Duodenal mucosa (tissue), 2 donors: ENCODE results near the gene TAS2R5.
"Not testable (repeated sequence)": the region's sequence is repeated elsewhere in the genome, so short reads cannot be mapped to it uniquely, and the experiment has no call there.

ENCODE experiments used
- H3K27ac ChIP-seq: one replicate; pipeline ENCODE4 v1.7.0; 2013; ENCODE audit warnings: low read depth, low read length
- H3K27me3 ChIP-seq, 2 donors: one replicate each; pipeline ENCODE4 v1.7.0; 2013; ENCODE audit warnings: low read length in 2 of 2, control low read depth in 1 of 2; ENCODE audit not compliant: insufficient read depth in 2 of 2, control insufficient read depth in 1 of 2
- H3K36me3 ChIP-seq, 2 donors: one replicate each; pipeline ENCODE4 v1.7.0; 2013; ENCODE audit warnings: low read length in 2 of 2, control low read depth in 1 of 2; ENCODE audit not compliant: insufficient read depth in 2 of 2, control insufficient read depth in 1 of 2
- H3K4me1 ChIP-seq, 2 donors: one replicate each; pipeline ENCODE4 v1.7.0; 2013; ENCODE audit warnings: low read length in 2 of 2, control low read depth in 1 of 2; ENCODE audit not compliant: insufficient read depth in 2 of 2, control insufficient read depth in 1 of 2
- H3K4me3 ChIP-seq, 2 donors: one replicate each; pipeline ENCODE4 v1.7.0; 2013; ENCODE audit warnings: low read length in 2 of 2, low read depth in 1 of 2
- H3K9ac ChIP-seq, 2 donors: one replicate each; pipeline ENCODE4 v1.7.0; 2013; ENCODE audit warnings: low read length in 2 of 2, low read depth in 1 of 2
- H3K9me3 ChIP-seq, 2 donors: one replicate each; pipeline ENCODE4 v1.7.0; 2013; ENCODE audit warnings: low read length in 2 of 2, control low read depth in 1 of 2; ENCODE audit not compliant: control insufficient read depth in 1 of 2

Gene TAS2R5

GRCh38 chr7:141789917-141790316, at the start of gene TAS2R5:
Gene TAS2R5 (plus strand): TSS chr7:141790217. CDS start chr7:141790362, 145 bp downstream.
- Histone ChIP-seq H3K9me3 (no peaks in the 10 kb centered on the region), H3K36me3 (peaks cover 3 to 4% of the 10 kb centered on the region in 2 donors), H3K27ac (no peak within 1 kb of the TSS), H3K4me1 (no peaks in the 10 kb centered on the region), H3K4me3 (no peak within 1 kb of the TSS), H3K27me3 (no peaks in the 10 kb centered on the region), H3K9ac (no peak within 1 kb of the TSS)

GRCh38 chr7:141742229-141742628, 47.8 kb upstream of the TAS2R5 start:
- no peaks in the 10 kb centered on the region for H3K9me3 ChIP-seq
- H3K9ac ChIP-seq, result no peak overlapping the region
- peaks cover 16 to 18% of the 10 kb centered on the region in 2 donors for H3K4me1 ChIP-seq
- H3K27ac ChIP-seq, result no peak overlapping the region
- H3K36me3 ChIP-seq, result peaks cover 29 to 61% of the 10 kb centered on the region in 2 donors
- no peaks in the 10 kb centered on the region for H3K27me3 ChIP-seq
- H3K4me3 ChIP-seq, result no peak overlapping the region

- H3K36me3 ChIP-seq, result peaks cover 37 to 70% of the 10 kb centered on the region in 2 donors
Observed at GRCh38 chr7:141744131-141744530, 45.9 kb upstream of the TAS2R5 start.

GRCh38 chr7:141748396-141748795, 41.6 kb upstream of the TAS2R5 start:
- Histone ChIP-seq H3K4me3 (no peak overlapping the region), H3K9me3 (peaks cover 25 to 29% of the 10 kb centered on the region in 2 donors), H3K4me1 (no peaks in the 10 kb centered on the region), H3K27ac (no peak overlapping the region), H3K9ac (no peak overlapping the region), H3K27me3 (no peaks in the 10 kb centered on the region), H3K36me3 (peaks cover 54 to 83% of the 10 kb centered on the region in 2 donors)

More at GRCh38 chr7:141744131-141744530, 45.9 kb upstream of the TAS2R5 start:
- H3K27me3 ChIP-seq, result no peaks in the 10 kb centered on the region
- H3K9me3 ChIP-seq, result no peaks in the 10 kb centered on the region
- peaks cover 10% of the 10 kb centered on the region in 2 donors for H3K4me1 ChIP-seq
- no peak overlapping the region for H3K4me3 ChIP-seq
- no peak overlapping the region for H3K9ac ChIP-seq
- H3K27ac ChIP-seq, result no peak overlapping the region

- peaks cover 25 to 29% of the 10 kb centered on the region in 2 donors for H3K9me3 ChIP-seq
- H3K9ac ChIP-seq, H3K4me1 ChIP-seq, H3K27ac ChIP-seq, H3K27me3 ChIP-seq, H3K4me3 ChIP-seq: not testable (repeated sequence)
- peaks cover 39 to 73% of the 10 kb centered on the region in 2 donors for H3K36me3 ChIP-seq
Observed at GRCh38 chr7:141751904-141752303, 38.1 kb upstream of the TAS2R5 start.

- Histone ChIP-seq H3K9me3 (peaks cover 25 to 29% of the 10 kb centered on the region in 2 donors), H3K27ac (no peak overlapping the region), H3K36me3 (peaks cover 39 to 80% of the 10 kb centered on the region in 2 donors), H3K4me1 (no peaks in the 10 kb centered on the region), H3K9ac (no peak overlapping the region), H3K4me3 (no peak overlapping the region), H3K27me3 (no peaks in the 10 kb centered on the region)
Observed at GRCh38 chr7:141752634-141753033, 37.4 kb upstream of the TAS2R5 start.

GRCh38 chr7:141754939-141755338, 35.1 kb upstream of the TAS2R5 start:
- Histone ChIP-seq H3K27me3 (no peaks in the 10 kb centered on the region), H3K9ac (no peak overlapping the region), H3K36me3 (peaks cover 33 to 78% of the 10 kb centered on the region in 2 donors), H3K9me3 (peaks cover 25 to 29% of the 10 kb centered on the region in 2 donors), H3K4me3 (no peak overlapping the region), H3K27ac (no peak overlapping the region), H3K4me1 (no peaks in the 10 kb centered on the region)

GRCh38 chr7:141763797-141764196, 26.2 kb upstream of the TAS2R5 start, which contains the start of gene TAS2R3:
Gene TAS2R3 (plus strand): TSS chr7:141764097. CDS start chr7:141764159, 62 bp downstream.
- no peak within 1 kb of the TSS for H3K9ac ChIP-seq
- no peaks in the 10 kb centered on the region for H3K9me3 ChIP-seq
- no peak within 1 kb of the TSS for H3K4me3 ChIP-seq
- no peaks in the 10 kb centered on the region for H3K4me1 ChIP-seq
- no peaks in the 10 kb centered on the region for H3K27me3 ChIP-seq
- H3K27ac ChIP-seq, result no peak within 1 kb of the TSS
- peaks cover 12 to 48% of the 10 kb centered on the region in 2 donors for H3K36me3 ChIP-seq

GRCh38 chr7:141770083-141770583, 19.9 kb upstream of the TAS2R5 start:
- H3K27me3 ChIP-seq, H3K27ac ChIP-seq, H3K9ac ChIP-seq, H3K36me3 ChIP-seq, H3K4me1 ChIP-seq, H3K9me3 ChIP-seq, H3K4me3 ChIP-seq: not testable (repeated sequence)

- H3K36me3 ChIP-seq, result peaks cover 0 to 16% of the 10 kb centered on the region in 2 donors
Observed at GRCh38 chr7:141776374-141776773, 13.6 kb upstream of the TAS2R5 start, which contains the start of gene TAS2R4. Gene TAS2R4 (plus strand): TSS chr7:141776674. CDS start chr7:141778489, 1,815 bp downstream.

More at GRCh38 chr7:141776374-141776773, 13.6 kb upstream of the TAS2R5 start, which contains the start of gene TAS2R4:
- Histone ChIP-seq H3K27ac (no peak within 1 kb of the TSS), H3K9ac (no peak within 1 kb of the TSS), H3K4me1 (no peaks in the 10 kb centered on the region), H3K4me3 (no peak within 1 kb of the TSS), H3K9me3 (no peaks in the 10 kb centered on the region), H3K27me3 (no peaks in the 10 kb centered on the region)
